Natural killer cell treated with Interleukin-12 subunit alpha and Interleukin-12 subunit beta and Interleukin-15 and Interleukin-18, amount 100 ng/mL, for 72 hours (primary cell): Measurements from ENCODE around the gene DAPK3. TPM values are rescaled to one million over a fixed set of nuclear protein-coding genes. Genes with fewer than 3 reads are reported as not detected.

ENCODE experiments used
- ATAC-seq, 2 donors: fragments of 150-1000 bp; cut with Tn5 transposase in 1 of 2; sonication (Bioruptor Pico), chemical (Tn5 transposase) in 1 of 2; 2 replicates each; pipeline ENCODE4 v1.10.0; 2021
- DNase-seq: peaks from one replicate; pipeline ENCODE4 v3.0.0; 2022; ENCODE audit warnings: low spot score
- H3K27ac Mint-ChIP-seq, 2 donors: 1 replicate in 1 of 2; 2 replicates in 1 of 2; pipeline ENCODE4 v1.8.0; 2022; ENCODE audit warnings: mixed read lengths in 2 of 2, mild to moderate bottlenecking in 1 of 2, moderate library complexity in 1 of 2
- H3K27me3 Mint-ChIP-seq, 2 donors: 1 replicate in 1 of 2; 2 replicates in 1 of 2; pipeline ENCODE4 v1.8.0; 2022; ENCODE audit warnings: mixed read lengths in 2 of 2
- H3K36me3 Mint-ChIP-seq: one replicate; pipeline ENCODE4 v1.8.0; 2022; ENCODE audit warnings: mixed read lengths
- H3K4me1 Mint-ChIP-seq, 2 donors: 1 replicate in 1 of 2; 2 replicates in 1 of 2; pipeline ENCODE4 v1.8.0; 2022; ENCODE audit warnings: low read depth in 2 of 2, mixed read lengths in 2 of 2, mild to moderate bottlenecking in 1 of 2
- H3K4me3 Mint-ChIP-seq: one replicate; pipeline ENCODE4 v1.8.0; 2022; ENCODE audit warnings: mixed read lengths
- H3K9me3 Mint-ChIP-seq: 2 replicates; pipeline ENCODE4 v1.8.0; 2022; ENCODE audit warnings: mixed read lengths
- total RNA-seq, 2 donors: library from RNA; stranded (reverse); gene quantifications; one replicate each; pipeline ENCODE4 v1.2.3, GENCODE V29; 2022

DAPK3 gene
- total RNA-seq, 2 donors from 2014 or later: 48.1 to 54.5 TPM

DNA sequence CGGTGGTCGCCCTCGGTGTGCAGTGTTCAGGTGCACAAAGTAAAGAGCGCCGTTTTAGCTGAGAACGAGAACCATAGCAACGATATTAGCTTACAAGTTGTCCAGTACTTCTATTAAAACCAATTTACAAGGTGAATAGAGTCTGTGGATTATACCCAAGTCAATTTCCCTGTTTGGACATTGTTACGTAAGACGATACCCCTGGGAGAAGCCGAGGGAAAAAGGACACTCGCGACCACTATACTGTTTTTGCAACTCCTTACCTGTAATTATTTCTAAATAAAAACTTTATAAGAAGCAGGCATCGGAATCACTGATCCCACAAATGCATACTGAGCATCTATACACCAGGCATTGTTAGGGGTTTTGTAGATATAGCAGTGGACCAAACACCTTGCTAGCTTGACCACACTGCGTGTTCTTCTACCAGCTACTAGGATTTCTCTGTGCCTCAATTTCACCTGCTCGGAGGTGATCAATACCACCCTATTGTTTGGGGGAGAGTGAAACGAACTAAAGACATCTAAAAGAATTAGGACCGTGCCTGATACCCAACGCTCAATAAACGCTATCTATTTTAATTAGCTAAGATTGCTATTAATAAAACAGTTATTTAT is 14.9 kb upstream of the DAPK3 start:
- Mint-ChIP-seq H3K27me3 (no peaks in the 10 kb centered on the region), H3K27ac (peak overlapping the region; percentile 91 to 96), H3K9me3 (peaks cover under 1% of the 10 kb centered on the region), H3K36me3 (peaks cover 12% of the 10 kb centered on the region), H3K4me1 (peaks cover 38 to 42% of the 10 kb centered on the region in 2 donors), H3K4me3 (peak overlapping the region; percentile 97)
- DNase-seq: no peak
- ATAC-seq: no peak

DNA sequence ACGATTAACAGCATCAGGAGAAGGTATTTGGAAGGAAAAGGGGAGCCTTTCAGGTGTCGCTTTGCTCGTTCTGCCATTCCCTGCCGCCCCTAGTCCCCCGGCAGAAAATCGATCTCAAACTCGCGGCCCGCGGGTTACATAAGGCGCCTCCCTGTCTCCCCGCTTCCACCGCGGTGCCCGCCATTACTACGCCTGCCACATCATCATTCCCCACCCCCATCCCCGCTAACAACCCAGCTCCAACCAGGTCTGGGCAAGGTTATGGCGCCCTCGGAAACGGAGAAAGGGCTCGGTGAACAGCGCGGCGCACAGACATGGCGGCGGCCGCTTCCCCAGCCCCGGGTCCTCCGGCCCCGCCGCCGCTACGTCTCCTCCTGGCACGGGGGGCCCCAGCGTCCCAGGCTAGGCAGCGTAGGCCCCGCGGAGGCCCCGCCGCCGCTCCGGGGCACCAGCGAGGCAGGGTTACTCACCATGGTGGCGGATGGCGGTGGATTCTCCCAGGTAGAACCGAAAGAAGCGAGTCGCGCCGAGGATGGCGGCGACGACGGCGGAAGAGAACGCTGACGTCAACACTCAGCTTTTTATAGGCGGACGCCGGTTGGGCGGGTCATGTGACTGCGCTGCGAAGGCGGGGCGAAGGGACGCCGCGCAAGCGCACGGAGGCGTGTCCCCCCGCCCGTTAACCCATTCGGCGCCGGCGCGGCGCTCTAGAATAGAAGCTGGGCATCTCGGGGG is 14.2 kb upstream of the DAPK3 start, which contains the start of gene EEF2:
Gene EEF2 (minus strand): TSS at position 556 of the 735 bp plus-strand sequence. CDS start 83 bp downstream, at position 473.
- Mint-ChIP-seq H3K36me3 (peaks cover 12% of the 10 kb centered on the region), H3K27ac (peak within 1 kb of the TSS; percentile 91 to 96), H3K9me3 (no peaks in the 10 kb centered on the region), H3K4me1 (peaks cover 37 to 38% of the 10 kb centered on the region in 2 donors), H3K4me3 (peak within 1 kb of the TSS; percentile 97), H3K27me3 (no peaks in the 10 kb centered on the region)
- peak; percentile 77 to 86 for ATAC-seq
- DNase-seq: peak; percentile 92

DNA sequence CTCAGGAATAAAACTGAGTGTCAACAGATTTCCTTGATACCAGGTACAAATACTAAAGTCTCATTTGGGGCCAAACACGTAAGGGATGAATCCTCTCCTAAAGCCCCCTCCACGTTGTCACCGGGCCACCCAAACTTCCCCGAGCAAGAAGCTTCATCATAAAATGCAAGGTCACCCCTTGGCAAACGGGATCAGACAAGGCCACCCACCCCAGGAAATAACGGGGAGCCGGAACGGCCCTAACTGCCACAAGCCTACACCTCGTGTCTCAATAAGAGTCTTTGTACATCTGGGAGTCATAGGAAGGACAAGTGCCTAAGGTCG is 13.6 kb upstream of the DAPK3 start:
- peaks cover 37% of the 10 kb centered on the region in 2 donors for H3K4me1 Mint-ChIP-seq
- H3K9me3 Mint-ChIP-seq: no peaks in the 10 kb centered on the region
- DNase-seq: no peak
- H3K27ac Mint-ChIP-seq: peak overlapping the region; percentile 91 to 96
- peaks cover 12% of the 10 kb centered on the region for H3K36me3 Mint-ChIP-seq
- no peaks in the 10 kb centered on the region for H3K27me3 Mint-ChIP-seq
- no peak for ATAC-seq
- H3K4me3 Mint-ChIP-seq: peak overlapping the region; percentile 97

DNA sequence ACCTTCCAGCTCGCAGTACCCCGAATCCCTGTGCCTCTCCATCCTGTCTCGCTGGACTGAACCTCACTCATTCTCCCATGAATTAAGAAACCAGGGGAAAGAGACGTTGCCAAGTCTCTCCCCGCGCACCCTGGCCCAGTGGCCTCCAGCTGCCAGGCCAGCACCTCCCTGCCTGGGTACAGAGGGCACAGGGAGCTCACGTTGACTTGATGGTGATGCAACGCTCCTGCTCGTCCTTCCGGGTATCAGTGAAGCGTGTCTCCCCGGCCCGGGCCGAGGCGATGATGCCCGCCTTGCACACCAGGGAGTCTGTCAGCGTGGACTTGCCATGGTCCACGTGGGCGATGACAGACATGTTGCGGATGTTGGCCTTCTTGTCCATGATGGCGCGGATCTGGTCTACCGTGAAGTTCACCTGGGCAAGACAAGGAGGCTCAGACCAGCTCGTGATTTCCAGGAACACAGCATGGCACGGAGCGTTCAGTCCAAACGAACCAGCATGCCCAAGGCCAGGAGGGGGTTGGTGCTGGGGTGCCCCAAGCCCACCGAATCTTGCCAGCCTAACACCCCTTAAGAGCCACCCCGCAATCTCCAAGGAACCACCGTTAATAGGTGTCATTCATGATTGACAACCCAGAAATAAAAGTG is 13.2 kb upstream of the DAPK3 start:
- peak overlapping the region; percentile 97 for H3K4me3 Mint-ChIP-seq
- peaks cover 12% of the 10 kb centered on the region for H3K36me3 Mint-ChIP-seq
- ATAC-seq: peak in 1 of 2 donors; percentile 10
- H3K4me1 Mint-ChIP-seq: peaks cover 37% of the 10 kb centered on the region in 2 donors
- no peaks in the 10 kb centered on the region for H3K27me3 Mint-ChIP-seq
- DNase-seq: no peak
- no peaks in the 10 kb centered on the region for H3K9me3 Mint-ChIP-seq
- H3K27ac Mint-ChIP-seq: peak overlapping the region; percentile 91 to 96

DNA sequence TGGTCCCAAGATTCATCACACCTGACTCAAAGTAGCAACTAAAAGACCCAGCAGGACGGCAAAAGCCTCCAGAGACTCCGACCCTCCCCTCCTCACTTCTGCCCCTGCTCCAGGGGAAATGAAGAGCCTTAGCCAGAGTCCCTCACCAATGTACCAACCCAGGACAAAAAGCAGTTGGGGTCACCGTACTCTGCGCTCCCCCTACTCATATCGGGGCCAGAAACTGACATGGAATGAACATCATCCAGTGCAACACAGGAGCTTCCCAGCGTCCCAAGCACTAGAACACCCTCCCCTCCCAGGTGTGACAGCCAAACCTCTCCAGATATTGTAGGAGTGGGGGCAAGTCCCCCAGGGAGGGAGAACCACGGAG is 12.6 kb upstream of the DAPK3 start:
- Mint-ChIP-seq H3K9me3 (no peaks in the 10 kb centered on the region), H3K36me3 (peaks cover 12% of the 10 kb centered on the region), H3K27me3 (no peaks in the 10 kb centered on the region), H3K4me3 (peak overlapping the region; percentile 97), H3K4me1 (peaks cover 37% of the 10 kb centered on the region in 2 donors), H3K27ac (peak overlapping the region; percentile 91 to 96)
- DNase-seq (no peak), ATAC-seq (no peak)

DNA sequence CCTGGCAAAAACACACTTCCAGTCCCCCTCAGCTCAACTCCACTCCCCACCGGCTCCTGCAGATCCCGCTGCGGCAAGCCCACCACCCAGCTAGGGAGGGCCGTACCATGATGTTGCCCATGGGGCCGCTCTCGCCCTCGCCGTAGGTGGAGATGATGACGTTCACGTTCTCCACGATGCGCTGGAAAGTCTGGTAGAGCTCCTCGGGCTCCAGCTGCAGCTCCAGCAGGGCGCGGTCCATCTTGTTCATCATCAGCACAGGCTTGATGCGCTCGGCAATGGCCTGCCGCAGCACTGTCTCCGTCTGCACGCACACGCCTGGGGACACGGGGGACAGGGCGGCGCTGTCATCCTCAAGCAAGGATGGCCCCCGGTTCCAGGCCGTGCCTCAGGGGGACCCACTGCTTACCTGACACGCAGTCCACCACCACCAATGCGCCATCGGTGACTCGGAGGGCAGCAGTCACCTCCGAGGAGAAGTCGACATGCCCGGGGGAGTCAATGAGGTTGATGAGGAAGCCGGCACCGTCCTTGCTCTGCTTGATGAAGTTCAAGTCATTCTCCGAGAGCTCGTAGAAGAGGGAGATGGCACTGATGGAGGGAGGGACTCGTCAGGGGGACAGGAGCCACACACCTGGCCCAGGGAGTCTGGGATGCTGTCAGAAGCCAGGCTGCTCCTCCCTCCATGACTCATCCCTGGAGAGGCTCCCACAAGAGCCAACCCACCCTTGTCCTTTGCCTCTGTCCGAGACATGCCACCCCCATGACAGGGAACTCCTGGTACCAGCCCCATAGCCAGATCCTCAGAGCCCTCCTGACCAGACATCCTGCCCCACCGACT is 12.0 kb upstream of the DAPK3 start:
- Mint-ChIP-seq H3K27ac (peak overlapping the region; percentile 91 to 96), H3K4me3 (peak overlapping the region; percentile 97), H3K27me3 (no peaks in the 10 kb centered on the region), H3K4me1 (peaks cover 40 to 41% of the 10 kb centered on the region in 2 donors), H3K36me3 (peaks cover 15% of the 10 kb centered on the region), H3K9me3 (no peaks in the 10 kb centered on the region)
- DNase-seq (no peak), ATAC-seq (no peak)

DNA sequence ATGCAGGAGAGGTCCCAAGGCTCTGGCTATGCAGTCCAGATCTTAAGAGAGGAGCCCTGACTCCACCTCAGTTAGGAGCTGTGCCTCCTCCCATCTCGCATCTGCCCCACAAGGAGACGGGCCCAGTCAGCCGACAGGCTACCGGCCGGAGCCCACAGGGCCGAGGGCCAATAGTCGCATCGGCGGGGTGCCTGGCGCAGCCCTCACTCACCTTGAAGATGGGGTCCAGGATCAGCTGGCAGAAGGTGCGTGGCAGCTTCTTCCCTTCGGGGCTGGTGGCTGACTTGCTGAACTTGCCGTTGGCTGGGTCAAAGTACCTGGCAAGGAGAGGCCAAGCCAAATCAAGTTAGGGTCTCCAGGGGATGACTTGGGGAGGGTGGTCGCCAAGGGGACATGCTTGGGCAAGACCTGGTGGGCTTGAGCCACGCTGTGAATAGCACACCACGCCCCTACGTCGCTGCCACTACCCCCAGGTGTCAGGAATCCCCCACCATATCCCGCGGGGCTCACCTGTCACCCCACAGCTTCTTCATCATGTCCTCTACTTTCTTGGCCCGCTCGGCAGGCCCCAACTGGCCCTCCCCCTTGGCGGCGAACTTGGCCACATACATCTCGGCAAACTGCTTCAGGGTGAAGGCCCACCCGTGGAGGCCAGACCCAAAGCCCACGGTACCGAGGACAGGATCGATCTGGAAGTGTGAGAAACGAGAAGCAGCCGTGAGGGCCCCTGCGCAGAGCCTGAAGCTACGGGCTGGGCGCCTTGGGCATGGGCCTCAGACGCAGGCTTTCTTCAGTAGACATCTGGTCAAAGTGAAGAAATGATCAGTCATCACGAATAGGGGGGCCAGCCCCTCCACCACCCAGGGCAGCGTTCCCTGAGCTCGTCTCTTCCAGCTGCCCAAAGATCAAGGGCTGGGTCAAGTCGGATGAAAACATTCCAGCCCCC is 11.1 kb upstream of the DAPK3 start:
- peak overlapping the region; percentile 97 for H3K4me3 Mint-ChIP-seq
- ATAC-seq (no peak), DNase-seq (no peak)
- no peaks in the 10 kb centered on the region for H3K9me3 Mint-ChIP-seq
- H3K27ac Mint-ChIP-seq: peak overlapping the region; percentile 91 to 96
- H3K27me3 Mint-ChIP-seq: no peaks in the 10 kb centered on the region
- peaks cover 16% of the 10 kb centered on the region for H3K36me3 Mint-ChIP-seq
- H3K4me1 Mint-ChIP-seq: peaks cover 42 to 43% of the 10 kb centered on the region in 2 donors

DNA sequence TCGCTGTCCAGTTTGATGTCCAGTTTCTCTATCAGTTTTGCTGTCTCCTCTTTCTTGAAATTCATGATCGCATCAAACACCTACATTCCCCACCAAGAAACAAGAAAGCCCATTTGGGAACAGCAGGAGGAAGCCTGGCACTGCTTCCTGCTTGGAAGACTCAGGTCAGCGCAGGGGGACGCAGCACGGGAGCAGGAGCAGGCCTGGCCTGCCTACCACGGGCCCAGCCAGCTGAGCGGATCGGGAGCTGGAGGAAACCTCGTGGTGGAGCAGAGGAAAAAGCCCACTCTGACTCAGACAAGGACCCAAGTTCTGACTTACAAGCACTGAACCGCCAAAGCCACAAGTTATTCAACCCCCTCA is 10.5 kb upstream of the DAPK3 start:
- DNase-seq (no peak), ATAC-seq (no peak)
- H3K27ac Mint-ChIP-seq: no peak overlapping the region
- H3K27me3 Mint-ChIP-seq: no peaks in the 10 kb centered on the region
- H3K36me3 Mint-ChIP-seq: peaks cover 16% of the 10 kb centered on the region
- peak overlapping the region; percentile 61 for H3K4me3 Mint-ChIP-seq
- H3K9me3 Mint-ChIP-seq: no peaks in the 10 kb centered on the region
- peaks cover 38% of the 10 kb centered on the region in 2 donors for H3K4me1 Mint-ChIP-seq

DNA sequence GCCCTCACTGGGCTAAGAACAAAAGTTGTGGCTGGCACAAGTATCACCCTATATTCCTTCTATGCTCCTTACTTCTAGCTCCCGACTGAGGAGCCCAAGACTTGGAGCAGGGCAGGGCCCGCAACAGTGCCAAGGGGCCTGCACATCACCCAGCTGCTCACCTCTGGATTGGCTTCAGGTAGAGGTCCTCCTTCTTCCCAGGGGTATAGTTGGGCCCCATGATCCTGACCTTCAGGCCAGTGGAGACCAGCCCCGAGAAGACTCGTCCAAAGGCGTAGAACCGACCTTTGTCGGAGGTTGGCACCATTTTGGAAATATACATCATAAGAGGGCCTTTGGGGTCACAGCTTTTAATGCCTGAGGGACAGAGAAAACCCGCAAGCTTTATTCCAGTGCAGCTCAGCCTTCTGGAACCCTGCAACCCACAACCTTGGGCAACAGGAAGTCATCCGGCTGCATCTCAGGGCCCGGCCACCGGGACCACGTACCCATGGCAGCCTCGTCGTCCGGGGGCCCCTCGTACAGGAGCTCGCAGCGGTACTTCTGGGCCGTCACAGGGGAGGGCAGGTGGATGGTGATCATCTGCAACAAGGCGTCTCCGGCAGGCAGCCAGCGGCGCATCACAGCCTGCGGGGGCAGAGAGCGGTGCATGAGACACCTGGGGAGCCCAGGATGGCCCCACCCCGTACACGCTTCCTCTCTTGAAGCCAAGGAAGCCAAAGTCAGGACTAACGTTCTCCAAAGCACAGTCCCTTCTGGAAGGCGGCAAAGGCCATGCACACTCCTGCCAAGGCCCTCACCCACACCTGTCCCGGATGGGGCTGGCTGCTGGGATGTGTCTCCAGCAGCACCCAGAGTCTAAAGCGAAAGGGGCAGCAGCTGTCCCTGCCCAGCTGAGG is 9.7 kb upstream of the DAPK3 start:
- DNase-seq: no peak
- H3K4me1 Mint-ChIP-seq: peaks cover 35% of the 10 kb centered on the region in 2 donors
- no peak for ATAC-seq
- peaks cover 16% of the 10 kb centered on the region for H3K36me3 Mint-ChIP-seq
- no peaks in the 10 kb centered on the region for H3K27me3 Mint-ChIP-seq
- peak overlapping the region; percentile 61 for H3K4me3 Mint-ChIP-seq
- no peaks in the 10 kb centered on the region for H3K9me3 Mint-ChIP-seq
- H3K27ac Mint-ChIP-seq: no peak overlapping the region

DNA sequence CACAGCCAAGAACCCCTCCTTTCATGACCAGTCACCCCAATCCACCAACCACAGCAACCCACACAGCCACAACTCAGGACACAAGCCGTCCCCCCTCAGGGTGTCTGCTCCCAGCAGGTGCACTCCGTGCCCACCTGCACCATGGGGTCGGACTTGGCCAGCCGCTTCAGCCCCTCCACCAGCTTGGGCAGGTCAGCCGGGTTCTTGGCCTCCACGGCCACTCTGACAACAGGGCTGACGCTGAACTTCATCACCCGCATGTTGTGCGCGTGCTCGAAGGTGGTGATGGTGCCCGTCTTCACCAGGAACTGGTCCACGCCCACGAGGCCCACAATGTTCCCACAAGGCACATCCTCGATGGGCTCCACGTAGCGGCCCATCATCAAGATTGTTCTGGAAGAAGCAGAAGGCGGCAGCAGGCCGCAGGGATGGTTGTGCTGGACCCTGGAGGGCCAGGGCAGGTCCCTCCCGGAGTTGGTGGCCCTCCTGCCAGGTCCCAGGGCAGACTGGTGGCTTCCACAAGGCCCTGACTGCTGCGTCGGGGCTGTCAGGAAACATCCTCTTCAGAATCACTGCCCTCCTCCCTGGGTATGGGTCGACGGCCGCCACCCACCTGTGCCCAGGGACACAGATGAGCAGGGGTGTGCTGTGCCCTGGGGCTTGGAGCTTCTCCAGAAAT is 8.9 kb upstream of the DAPK3 start:
- ATAC-seq (no peak), DNase-seq (no peak)
- Mint-ChIP-seq H3K27ac (no peak overlapping the region), H3K4me3 (no peak overlapping the region), H3K4me1 (peaks cover 35% of the 10 kb centered on the region in 2 donors), H3K27me3 (no peaks in the 10 kb centered on the region), H3K36me3 (peaks cover 16% of the 10 kb centered on the region), H3K9me3 (no peaks in the 10 kb centered on the region)

DNA sequence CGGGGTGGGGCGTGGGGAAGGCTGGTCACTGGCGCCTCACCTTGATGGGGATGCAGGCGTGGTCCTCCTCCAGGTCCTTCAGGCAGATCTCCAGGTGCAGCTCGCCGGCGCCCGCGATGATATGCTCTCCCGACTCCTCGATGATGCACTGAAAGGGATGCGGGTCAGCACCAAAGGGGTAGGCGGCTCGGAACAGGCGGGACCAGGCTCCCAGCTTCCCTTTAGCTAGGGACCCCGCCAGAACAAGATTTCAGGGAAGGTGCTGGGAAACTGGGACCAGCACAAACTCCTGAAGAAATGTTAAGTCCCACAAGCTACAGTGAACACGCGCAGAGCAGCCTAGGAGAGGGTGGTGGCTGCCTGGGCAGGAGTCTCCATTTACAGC is 8.4 kb upstream of the DAPK3 start:
- H3K27me3 Mint-ChIP-seq: no peaks in the 10 kb centered on the region
- H3K4me1 Mint-ChIP-seq: peaks cover 30 to 31% of the 10 kb centered on the region in 2 donors
- H3K9me3 Mint-ChIP-seq: no peaks in the 10 kb centered on the region
- H3K36me3 Mint-ChIP-seq: peaks cover 12% of the 10 kb centered on the region
- H3K27ac Mint-ChIP-seq: no peak overlapping the region
- H3K4me3 Mint-ChIP-seq: no peak overlapping the region
- no peak for ATAC-seq
- no peak for DNase-seq

DNA sequence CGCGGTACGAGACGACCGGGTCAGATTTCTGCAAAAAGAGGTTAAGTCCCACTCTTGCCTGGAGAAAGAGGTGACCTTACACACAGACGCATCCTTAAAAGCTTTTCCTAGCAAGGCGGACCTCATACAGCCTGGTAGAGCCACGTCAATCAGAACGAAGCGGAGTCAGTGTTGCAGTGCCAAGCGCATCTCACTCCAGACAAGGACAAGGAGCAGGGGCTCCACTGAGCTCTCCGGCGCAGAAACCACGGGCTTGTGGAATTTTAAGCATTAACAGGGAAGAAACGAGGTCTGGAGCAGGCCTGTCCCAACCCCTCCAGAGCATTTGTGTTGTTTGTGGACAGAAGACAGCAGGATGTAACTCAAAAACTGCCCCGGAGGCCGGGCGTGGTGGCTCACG is 7.2 kb upstream of the DAPK3 start:
- Mint-ChIP-seq H3K27ac (no peak overlapping the region), H3K4me3 (no peak overlapping the region), H3K4me1 (peaks cover 19 to 20% of the 10 kb centered on the region in 2 donors), H3K27me3 (no peaks in the 10 kb centered on the region), H3K36me3 (peaks cover 4% of the 10 kb centered on the region), H3K9me3 (no peaks in the 10 kb centered on the region)
- DNase-seq (no peak), ATAC-seq (no peak)
